ENCODE measurements around the gene USP35.
"Not testable (repeated sequence)": the region's sequence is repeated elsewhere in the genome, so short reads cannot be mapped to it uniquely, and the experiment has no call there.

Gene USP35

DNA sequence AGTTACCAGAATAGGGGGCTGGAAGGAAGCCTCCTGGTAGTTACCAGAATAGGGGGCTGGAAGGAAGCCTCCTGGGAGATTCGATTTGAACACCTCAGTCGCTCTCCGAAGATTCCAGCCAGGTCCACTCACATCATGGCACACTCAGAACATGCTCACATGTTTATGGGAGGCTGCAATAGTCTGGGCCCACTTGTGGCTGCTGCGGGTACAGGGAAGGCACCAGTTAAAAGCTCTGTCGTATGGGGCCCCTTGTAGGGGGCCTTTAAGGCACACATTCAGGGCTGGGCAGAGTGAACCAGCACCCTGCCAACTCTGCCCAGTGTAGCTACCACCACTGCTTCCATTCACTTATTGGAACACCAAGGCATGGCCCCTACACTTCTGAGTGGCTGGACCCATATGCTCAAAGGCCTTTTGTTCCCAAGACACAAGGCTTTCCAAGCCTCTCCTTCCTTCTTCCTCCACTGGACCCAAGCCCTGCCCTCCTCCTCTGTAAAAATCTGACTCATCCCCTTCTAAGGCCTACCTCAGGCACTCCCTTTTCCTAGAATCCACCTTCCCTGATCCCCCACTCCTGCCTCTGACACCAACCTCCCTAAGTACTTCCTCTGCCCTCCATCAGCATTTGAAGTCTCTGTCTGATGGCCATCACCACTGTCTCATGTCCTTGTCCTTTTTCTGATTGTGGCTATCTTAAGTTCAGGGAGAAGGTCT is 28.0 kb downstream of the USP35 start:
- no peak for DNase-seq

DNA sequence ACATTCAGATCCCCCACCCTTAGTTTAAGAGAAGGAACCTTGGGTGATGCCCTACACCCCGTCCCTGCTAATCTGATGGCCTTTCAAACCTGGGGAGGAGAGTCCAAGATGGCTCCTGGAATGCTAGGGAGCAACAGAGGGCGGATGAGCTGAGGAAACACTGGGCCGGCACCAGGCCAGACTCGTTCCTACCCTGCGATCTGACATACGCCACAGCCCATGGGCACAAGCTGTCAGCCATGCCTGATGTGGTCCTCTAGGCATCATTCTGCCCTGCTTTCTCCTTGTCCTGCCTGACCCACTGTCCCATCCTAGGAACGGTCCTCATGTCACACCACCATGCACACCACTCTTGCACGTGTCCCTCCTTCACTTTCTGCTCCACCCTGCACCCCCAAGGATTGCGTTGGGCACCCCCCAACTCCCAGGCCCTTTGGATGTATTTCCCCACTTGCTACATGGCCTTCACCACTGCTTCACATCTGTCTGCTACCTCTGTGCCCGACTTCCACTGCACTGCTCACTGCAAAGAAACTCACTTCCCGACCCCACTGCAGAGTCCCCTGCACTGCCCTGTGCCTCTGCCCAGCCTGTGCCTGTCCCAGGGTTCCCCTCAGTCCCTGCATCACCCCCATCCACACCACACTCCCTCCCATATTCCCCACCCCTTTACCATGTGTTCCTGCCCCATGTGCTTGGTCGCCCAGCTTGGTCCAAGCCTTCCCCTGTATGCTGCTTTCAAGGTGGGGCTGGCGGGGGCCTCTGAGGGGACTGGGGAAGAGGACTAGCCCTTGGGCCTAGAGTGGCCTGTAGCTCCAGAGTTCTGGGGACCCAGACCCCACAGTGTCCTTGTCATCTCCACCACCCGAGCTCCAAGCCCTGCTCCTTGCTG is 29.2 kb downstream of the USP35 start:
- DNase-seq: no peak

DNA sequence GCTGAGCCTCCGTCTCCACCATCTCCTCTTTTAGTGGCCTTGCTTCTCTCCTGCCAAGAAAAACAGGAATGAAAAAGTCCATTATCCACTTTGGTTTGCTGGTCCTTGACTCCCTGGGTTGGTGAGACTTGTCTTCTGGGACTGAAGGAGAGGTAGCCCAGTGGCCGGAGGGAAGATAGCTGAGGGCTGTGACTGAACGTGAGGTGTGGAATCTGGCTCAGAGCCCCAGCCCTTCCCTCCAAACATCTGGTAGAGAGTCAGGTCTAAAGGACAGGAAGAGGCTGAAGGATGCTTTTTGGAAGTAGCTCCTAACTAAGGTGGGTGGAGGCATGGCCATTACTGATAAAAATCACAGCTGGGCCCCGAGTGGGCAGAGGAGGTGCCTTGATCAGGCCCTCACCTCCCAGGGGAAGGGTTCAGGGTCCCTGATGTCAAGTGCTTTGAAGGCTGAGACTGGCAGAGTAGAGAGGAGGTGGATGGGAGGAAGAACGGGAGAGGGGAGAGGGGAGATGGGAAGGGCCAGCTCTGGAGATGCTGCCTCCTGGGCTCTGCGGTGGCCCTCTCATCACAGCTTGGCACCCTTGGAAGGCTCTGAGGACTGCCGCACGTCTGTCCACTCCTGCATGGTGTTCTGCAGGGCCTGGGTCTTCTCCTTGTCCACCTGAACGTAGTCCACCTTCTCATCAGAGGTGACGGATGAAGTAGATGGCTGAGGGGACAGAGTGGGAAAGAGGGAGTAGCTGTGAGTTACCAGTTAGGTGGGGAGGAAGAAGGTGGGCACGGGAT is 30.2 kb downstream of the USP35 start:
- no peak for DNase-seq

DNA sequence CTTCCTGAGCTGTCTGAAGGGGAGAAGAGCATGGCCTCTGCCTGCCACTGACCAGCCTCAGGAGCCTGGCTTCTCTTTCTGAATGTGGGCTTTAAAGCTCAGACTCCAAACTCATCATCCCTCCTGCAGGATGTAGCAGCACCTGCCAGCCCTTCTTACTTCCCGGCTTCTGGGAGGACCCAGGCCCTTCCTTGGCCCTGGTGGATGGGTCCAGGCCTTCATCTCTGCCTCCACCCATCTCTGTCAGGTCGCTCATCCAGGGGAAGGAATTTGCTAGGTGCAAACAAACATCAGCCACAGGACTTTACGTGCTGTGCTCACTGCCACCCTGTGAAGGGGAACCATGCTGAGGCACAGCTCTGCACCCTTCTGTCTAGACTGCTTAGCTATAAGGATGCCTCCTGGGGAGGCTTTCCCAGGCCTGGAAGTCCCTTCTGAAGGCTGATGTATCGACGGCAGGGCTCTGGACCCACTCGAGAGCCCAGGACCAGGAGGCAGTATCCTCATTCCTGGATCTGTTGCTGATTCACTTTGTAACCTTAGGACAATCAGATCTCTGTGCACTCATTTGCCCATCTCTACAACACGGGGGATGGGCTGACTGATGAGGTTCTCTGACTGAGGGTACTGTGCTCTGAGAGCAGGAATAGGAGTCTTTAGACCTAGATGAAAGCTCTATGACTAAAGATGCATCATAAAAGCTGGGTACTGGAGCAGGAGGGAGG is 30.9 kb downstream of the USP35 start:
- no peak for DNase-seq

DNA sequence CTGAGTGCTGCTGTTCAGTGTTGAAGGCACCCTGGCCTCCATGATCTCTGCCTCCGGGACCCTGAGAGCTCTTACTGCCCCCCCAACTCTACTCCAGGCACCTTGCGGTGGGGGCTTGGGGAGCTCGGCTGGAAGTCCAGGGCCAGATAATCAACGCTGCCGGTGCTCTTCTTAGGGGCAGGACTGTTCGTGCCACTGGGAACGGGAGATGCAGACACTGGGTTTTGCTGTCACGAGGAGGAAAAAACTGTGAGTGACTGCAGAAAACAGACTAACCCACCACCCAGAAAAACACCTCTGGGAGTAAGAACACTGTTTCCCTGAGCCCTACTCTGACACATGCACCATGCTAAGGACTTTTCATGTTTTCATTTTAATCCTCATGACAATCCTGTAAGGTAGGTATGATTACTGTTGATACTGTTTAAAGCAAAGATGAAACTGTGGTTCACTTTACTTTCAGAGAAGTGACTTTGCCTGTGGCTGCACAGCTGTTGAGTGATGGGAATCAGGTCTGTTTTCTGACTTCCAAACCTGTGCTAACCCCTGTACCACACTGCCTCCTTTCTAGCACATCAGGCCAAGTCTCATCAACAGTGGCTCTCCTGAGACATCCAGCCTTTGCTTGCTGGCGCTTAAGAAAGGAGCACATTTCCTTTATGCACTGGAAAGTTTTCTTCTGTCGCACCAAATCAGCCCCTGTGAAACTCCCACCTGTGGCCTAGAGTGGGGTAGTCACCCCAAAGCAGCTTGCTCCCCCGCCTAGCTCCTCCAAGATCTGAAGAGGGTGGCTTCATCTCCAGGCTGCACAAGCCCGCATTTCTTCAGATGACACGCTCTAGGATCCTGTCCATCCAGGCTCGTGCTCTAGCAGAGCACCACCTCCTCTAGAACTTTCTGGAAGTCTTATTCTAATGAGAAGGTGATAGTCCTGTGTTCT is 31.8 kb downstream of the USP35 start:
- DNase-seq: no peak

DNA sequence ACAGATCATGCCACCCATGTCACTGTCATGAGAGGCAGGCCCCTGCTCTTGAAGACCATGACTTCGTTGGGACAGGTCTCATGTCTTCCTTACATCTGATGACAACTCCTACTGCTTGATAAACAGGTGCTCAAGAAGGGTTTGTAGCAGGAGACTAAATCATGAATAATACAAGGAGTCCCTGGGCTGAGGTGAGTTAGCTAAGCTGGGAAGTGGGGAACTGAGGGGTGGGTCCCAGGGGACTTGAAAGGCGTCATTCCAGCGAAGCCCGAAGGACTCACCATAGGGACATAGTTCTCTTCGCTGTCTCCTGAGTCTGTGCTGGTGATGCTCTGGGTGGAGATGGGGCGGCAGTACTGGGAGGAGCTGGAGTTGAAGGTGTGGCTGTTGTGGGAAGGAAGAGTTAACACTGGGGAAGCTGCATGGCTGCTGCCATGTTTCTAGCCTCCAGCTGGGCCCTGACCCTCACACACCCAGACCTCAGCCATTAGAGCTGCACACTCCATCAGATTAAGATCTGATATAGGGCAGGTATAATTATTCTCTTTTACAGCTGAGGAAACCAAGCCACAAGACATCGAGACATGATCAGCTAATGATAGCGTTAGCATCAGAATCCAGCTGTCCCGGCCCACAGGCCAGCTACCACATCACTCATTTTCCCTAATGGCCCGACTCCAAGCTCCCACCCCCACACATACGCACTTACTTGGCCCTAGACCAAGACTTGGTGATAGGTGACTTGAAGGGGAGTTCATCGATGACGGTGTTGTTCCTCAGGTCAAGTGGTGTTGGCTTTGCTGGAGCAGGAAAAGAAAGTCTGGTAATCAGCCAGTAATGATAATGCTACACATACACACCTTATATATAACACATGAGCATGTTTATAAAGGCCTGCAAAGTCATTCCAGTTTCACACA is 32.9 kb downstream of the USP35 start:
- DNase-seq: no peak

DNA sequence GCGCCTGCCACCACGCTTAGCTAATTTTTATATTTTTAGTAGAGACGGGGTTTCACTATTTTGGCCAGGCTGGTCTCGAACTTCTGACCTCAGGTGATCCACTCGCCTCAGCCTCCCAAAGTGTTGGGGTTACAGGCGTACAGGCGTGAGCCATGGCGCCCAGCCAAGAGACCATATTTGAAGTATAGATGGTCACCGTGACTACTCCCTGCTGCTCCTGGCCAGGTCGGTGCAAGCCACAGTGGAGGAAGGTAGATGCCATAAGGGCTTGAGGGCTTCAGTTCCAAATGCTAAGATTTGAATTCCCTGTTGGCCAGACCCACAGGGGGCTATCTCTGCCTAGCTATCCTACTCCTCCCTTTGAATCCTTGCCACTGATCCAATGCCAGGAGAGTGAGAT is 34.0 kb downstream of the USP35 start:
- not testable (repeated sequence) for DNase-seq

DNA sequence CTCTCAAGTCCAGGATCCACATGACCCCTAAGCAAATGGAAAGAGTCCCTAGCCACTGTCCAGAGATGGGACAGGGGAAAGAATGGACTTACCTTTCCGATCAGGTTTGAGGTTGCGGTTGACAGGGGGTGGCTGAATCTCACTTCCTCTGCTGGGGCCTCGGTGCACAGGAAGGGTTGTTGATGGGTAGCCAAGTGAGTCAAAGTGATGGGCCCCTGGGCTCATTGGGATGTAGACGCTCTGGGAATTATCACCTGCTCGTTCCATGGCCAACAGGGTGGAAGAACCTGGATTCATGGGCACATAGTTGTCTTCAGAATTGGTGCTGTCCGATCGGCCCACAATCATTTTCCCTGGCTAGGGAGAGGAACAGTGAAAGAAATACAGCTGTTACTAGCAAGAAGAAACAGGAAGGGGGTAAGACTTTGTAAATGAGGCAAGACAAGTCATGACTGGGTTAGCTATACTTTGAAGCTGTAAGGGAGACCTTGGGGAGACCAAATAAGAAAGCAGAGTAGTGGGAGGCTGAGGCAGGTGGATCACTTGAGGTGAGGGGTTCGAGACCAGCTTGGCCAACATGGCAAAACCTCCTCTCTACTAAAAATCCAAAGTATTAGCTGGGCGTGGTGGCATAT is 34.7 kb downstream of the USP35 start:
- DNase-seq: no peak

DNA sequence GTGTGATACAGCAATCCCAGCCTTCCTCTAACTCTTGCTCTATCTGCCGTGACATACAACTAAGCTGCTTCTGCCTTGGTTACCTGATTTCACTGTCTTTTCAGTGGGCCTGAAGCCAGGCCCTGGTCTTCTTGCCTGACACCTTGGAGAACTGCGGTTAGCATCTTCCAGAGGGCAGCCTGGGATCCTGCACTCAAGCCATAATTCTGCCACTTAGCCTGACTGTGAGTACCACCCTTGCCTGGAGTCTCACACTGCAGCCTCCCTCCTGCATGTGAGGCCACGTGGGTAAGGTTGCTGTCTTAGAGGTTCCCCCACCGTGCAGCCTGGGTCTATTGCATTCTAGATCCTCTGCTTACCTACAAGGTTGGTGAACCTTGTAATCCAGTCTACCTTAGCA is 35.8 kb downstream of the USP35 start:
- no peak for DNase-seq

DNA sequence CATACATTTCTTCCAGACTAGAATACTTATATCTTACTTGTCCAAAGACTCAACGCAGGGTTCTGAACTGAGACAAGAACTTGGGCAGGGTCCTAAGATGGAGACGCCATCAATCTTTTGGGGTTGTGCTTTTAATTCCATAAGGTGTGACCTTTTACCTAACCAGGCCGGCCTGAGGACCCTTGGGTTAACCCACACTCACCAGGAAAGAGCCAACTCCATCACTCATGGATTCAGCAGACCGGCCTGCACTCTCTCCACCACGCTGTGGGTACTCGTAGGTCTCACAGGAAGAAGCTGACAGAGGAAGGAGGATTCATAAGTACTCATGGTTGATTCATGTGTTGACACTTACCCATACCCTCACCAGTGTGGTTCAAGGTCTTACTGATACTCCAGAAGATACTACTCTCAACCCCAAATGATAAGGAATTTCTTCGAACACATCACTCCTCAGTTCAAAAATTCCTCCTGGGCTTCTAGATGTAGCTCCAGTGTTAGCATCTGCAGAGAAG is 36.2 kb downstream of the USP35 start:
- DNase-seq: no peak

DNA sequence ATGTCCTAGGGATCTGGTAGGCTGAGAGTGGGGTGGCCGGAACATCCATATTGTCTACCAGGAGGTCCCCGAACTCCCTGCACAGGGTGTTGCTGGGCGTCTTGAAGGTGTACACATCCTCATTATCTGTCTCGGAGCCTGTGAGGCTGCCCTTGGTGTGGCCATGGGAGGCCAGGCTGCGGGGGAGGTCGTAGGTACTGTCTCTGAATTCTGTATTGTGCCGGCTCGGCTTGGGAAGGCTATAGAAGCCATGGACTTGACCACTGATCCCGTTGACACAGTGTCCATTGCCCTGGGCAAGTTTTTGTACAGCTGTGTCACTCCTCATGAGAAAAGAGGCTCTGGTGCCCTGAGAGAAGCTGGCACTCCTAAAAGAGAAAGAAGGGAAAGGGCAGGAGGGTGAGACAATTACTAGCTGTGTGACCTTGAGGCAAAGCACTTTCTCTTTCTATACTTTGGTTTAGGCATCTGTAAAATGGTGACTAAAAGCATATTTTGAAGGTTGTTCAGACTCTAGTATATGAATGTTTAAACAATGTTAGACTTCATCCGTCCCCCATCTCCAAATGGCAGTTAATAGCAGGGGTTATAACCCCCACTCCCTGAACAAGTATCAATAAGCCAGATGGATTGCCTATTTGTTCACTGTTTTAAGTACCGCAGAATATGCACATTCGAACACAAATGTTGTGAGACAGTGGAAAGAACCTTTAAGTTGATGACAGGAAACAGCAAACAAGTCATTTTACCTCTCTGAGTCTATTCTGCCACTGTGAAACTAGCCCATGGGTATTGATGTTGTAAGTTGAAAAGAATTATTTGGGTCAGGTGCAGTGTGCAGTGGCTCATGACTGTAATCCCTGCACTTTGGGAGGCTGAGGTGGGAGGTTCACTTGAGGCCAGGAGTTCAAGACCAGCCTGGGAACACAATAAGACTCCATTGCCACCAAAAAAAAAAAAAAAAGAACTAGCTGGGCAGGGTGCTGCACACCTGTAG is 38.3 kb downstream of the USP35 start:
- DNase-seq: no peak

DNA sequence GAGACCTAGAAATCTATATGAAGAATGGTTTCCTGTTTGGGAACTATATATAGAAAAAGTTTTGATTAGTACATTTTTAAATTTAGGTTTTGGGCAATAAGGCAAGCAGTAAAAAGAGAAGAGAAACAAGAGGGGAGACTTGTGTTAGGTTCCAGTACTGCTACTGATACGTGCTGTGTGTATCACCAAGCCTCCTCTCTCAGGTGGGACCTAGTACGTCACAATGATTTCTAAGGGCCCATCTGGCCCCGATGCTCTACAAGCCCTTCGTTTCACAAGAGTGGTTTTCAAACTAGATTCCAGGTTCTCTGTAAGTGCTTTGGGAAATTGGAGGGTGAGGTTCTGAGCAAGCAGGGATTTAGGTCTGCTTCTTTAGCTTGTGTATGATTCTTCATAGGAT is 39.2 kb downstream of the USP35 start:
- no peak for DNase-seq

DNA sequence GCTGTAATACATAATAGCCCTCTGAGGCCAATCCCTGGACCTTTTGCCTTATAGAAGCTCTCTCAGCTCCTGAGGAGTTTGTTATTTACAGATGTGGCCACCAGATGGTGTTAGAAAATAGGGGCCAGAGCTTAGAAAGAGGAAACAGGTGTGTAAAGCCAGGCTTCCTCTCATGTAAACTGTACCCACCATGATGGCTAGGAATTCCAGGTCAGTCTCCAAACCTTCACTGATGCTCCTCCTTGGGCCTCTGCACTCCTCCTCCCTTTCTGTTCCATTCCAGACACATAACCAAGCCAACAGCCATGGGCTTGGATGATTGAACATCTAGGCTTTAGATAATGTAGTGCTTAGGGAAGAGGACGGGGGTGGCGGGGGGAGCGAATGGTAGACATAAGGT is 39.7 kb downstream of the USP35 start:
- DNase-seq: no peak

DNA sequence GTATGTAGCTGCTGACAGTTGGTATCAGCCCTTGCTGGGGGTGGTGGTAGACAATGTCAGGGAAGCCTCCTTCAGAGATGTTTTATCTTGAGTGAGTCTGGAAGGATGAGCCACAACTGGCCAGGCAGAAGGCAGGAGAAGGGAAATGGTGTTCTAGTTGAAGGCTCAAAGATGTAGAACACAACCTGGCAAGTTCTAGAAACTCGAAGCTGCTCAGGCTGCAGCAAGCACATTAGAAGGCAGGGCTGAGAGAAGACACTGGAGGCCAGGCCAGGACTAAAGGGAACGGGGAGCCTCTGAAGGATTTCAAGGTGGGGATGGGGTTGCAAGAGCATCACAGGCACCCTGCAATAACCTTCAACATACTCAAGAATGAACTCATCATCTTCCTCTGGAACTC is 40.4 kb downstream of the USP35 start:
- DNase-seq: no peak

DNA sequence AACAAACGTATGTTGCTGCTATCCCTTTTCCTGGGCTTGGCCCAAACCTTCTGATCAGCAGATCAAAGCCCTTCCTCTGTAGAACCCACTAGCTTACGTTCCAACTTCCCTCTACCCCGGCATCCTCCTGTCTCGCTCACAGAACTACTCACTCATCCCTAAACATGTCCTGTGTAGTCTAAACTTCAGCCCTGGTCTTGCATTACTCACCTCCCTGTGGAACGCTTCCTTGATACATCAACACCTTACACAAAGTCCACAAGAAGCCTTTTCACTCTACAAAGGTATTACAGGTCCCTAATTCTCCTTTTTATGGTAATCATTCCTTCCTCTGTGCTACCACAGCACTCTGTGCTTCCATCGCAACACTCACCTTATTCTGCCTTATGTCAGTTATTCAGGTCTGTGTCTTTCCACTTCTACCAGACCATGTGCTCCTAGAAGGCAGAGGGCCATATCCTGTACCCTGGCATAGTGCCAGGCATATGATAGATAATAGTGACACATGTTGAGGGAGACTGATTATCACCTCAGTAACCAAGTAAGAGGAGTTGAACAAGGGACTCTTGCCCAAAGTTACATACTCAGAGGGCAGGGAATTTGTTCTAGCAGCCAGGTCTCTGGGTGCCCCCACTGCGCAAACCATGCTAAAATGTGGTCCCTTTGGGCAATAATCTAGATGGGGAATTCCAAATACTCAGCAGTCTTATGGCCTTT is 41.6 kb downstream of the USP35 start:
- no peak for DNase-seq

DNA sequence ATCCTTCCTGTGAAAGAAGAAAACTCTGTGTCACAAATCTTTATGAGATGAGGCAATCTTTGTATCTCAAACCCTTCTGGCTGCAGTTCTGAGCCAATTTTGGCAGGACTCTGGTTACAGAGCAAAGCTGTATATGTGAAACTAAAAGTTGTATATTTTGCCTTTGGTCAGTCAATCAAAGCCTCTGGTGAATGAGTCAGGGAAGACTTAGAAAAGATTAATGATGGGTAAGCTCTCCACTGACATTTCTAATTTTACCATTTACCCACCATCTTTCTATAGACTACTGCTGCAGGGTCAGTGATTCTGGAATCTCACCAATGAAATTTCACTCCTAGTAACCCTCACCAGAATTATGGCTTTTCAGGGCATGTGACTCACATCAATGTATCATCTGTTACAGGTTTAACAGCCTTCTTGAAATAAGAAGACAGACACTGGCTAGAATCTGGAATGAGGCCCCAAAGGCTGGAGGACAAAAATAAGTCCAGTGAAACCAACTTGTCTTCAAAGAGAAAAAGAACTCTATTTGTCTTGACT is 43.3 kb downstream of the USP35 start:
- no peak for DNase-seq

DNA sequence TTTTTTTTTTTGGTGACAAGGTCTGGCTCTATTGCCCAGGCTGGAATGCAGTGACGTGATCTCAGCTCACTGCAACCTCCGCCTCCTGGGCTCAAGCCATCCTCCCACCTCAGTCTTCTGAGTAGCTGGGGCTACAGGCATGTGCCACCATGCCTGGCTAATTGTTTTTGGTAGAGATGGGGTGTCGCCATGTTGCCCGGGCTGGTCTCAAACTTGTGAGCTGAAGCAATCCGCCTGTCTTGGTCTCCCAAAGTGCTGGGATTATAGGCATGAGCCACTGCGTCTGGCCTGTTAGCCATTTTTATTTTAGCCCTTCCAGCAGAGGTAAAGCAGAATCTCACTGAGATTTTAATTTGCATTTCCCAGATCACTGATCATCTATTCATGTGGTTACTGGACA is 44.3 kb downstream of the USP35 start:
- not testable (repeated sequence) for DNase-seq

DNA sequence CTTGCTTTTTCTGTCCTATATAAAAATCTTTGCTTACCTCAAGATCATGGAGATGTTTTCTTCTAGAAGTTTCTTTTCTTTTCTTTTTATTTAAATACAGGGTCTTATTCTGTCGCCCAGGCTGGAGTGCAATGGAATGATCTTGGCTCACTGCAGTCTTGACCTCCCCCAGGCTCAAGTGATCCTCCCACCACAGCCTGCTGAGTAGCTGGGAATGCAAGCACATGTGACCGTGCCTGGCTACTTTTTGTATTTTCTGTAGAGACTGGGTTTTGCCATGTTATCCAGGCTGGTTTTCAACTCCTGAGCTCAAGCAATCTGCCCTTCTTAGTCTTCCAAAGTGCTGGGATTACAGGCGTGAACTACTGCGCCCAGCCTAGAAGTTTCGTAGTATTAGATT is 45.3 kb downstream of the USP35 start:
- no peak for DNase-seq

All from activated naive CD4-positive, alpha-beta T cell (primary cell).